GM12873 (cell line): ENCODE measurements around the gene CCNY.

ENCODE experiments used
- TF ChIP-seq, protein P1 (sequence below): IDR thresholded peaks from 2 replicates; pipeline ENCODE4 v1.5.1; 2012; ENCODE audit warnings: low read depth, mild to moderate bottlenecking, moderate library complexity, low read length, control low read depth; ENCODE audit not compliant: insufficient read depth; ENCODE audit errors: missing control alignments

The CCNY gene

DNA sequence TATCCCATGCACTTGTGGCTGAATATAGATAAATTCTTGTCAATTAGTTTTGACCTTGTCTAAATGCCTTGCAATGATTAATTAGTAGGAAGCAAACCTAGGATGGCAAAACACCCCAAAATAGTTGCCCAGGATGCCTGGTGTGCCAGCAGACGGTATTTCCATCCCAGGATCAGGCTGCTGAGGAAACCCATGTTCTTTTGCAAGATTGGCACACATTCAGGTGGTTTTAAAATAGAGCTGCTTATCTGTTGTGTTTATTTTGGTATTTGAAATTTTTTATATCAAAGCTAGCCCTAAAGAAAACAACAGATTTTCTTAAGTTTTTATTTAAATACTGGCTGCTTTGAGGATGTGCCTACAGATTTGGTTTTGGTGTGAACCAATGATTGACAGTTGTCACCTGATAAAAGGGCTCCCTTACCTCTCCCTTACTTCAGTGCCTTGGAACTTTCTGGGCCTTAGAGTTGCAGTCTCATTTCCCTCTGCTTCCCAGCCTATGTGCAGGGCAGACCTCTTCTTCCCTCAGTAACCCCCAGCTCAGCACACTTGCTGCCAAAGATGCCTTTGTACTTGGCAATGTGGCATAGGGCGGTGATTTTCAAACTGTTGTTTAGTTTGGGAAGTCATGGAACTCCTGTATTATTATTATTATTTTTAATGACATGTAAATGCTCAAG, 54.0 kb downstream of the CCNY start:
- TF ChIP-seq, protein P1, sequence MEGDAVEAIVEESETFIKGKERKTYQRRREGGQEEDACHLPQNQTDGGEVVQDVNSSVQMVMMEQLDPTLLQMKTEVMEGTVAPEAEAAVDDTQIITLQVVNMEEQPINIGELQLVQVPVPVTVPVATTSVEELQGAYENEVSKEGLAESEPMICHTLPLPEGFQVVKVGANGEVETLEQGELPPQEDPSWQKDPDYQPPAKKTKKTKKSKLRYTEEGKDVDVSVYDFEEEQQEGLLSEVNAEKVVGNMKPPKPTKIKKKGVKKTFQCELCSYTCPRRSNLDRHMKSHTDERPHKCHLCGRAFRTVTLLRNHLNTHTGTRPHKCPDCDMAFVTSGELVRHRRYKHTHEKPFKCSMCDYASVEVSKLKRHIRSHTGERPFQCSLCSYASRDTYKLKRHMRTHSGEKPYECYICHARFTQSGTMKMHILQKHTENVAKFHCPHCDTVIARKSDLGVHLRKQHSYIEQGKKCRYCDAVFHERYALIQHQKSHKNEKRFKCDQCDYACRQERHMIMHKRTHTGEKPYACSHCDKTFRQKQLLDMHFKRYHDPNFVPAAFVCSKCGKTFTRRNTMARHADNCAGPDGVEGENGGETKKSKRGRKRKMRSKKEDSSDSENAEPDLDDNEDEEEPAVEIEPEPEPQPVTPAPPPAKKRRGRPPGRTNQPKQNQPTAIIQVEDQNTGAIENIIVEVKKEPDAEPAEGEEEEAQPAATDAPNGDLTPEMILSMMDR = no peak

DNA sequence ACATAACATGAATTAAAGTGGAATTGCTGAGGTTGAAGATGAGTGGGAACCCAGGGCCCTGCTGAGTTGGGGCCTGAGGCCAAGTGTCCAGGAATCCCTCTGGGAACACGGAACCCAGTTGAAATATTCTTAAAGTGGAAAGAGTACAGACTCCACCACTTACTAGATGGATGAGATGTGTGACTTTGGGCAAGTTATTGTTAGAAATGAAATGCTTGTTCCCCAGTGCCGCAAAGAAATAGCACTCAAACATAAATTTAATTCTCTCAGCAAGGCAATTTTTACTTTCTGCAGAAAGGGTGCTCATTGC, 54.5 kb downstream of the CCNY start:
- TF ChIP-seq, protein P1 = no peak

DNA sequence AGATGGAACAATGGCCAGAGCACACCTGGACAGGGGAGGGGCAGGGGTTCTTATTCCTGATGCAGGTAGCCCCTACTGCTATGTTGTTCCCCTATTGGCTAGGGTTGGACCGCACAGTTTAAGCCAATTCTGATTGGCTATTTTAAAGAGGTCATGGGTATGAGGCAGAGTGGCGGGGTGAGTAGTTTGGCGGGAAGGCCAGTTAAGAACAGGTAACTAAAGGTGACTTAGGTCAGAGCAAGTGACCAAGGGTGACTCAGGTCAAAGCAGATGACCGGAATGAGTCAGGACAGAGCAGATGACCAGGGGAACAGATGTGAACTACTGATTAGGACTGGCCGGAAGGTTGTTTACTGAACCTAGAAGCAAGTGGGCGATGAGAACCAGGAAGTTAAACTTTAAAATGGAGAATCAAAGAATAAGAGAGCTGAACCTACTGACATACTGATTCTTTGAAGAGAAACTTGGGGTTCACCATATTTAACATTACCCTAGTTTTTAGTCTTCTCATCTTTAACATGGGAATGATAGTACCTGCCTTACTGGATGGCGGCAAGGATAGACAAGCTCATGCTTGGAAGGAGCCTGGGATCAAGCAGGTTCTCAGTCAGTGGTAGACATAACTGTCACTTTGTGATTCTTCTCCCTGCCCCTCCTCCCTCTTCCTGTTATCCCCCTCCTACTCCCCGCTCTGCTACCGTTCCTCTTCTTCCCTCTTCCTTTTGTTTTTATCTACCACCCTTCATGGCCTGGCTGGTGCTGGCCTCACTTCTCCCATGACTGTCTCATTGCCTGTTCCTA, 55.0 kb downstream of the CCNY start:
- TF ChIP-seq, protein P1 = no peak

DNA sequence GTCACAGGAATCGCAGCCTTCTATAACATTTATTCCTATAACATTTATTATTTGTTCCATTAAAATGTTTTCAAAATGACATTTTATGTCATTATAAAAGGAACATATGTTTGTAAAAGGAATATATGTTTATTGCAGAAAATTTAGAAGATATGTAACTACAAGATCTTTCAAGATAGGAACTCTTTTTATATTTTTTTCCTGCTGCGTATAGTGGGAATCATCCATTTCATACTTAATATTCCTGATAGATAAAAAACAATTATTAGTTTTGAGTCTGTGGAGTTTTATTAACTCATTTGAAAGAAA, 55.6 kb downstream of the CCNY start:
- TF ChIP-seq, protein P1 = no peak

DNA sequence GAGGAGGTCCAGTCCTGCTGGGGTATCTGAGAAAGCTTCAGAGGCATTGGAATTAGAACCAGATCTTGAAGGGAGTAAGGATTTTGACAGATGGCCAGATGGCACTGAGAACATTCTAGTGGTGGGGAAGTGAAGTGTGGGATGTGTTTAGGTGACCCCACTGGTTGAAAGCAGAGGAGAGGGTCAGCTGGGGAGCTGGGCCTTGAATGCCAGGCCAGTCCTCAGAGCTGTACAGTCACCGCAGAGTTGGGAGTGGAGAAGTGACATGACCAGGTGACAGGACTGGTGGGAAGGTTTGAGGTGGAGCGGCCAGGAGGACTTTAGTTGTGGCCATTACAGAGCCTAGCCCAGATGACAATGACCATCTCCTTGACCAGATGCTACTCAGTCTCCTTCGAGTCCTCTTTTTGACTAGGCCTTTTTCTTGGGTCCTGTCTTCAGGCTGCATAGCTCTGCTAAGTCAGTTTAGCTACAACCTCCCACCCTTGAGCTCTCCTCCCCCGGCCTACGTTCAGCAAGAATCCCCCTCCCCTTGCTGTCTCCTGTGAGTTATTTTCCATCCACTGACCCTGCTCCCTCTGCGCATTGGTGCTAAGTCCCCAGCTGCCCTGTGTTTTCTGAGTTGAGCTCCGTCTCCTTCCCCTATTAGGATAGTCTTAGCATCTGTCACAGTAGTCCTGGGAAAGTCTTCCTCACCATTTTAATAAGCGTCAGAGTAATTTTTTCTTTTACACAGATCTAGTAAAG, 56.3 kb downstream of the CCNY start:
- TF ChIP-seq, protein P1 = no peak

DNA sequence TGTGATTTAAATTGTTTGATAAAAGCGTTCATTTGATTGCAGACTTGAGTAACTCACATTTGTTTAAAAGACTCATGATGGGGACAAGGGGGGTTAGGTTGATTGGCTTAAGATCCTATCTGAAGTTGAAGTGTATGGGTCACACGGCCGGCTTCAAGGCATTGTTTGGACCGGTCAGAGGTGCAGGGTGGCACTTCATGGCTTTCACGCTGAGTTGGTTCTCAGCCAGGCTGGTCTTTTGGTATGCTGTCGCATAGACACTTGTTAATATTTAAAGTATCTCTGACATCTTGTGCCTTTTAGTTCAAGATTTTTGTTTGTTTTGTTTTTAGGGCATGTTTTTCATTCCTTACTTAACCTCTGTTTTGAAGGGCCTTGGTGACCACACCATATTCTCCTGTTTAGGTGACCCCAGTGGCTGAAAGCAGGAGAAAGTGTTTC, 58.1 kb downstream of the CCNY start:
- TF ChIP-seq, protein P1 = no peak

DNA sequence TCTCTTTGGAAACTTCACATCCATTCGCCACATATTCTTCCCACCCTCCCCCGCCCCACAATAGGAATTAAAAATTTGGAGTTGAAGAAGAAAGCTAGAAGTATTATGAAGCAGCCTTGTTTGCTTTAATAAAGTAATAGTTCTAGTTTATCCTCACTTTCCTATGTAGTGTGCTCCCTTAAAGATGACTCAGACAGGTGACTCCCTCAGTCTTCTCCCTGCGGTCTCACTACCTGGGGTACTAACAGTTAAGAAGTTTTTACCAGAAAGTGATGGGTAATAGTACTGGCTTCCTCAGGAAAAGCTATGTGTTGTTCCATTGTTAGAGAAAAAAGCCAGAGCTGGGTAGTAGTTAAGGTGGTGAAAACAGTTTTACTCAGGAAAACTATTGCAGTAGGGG, 58.6 kb downstream of the CCNY start:
- TF ChIP-seq, protein P1 = no peak
